Measurements from ENCODE around the gene EXOC2. TPM values are rescaled to one million over a fixed set of nuclear protein-coding genes. Genes with fewer than 3 reads are reported as not detected.

The EXOC2 gene
- total RNA-seq, result 24.0 and 26.8 TPM in 2 replicates

GRCh38 chr6:692858-693722 is at the start of gene EXOC2:
TSS of gene EXOC2 (minus strand) at chr6:693139. CDS start at chr6:637818, 55,321 bp downstream.

GRCh38 chr6:656460-657252 is 36.3 kb downstream of the EXOC2 start, which contains the start of gene HUS1B:
TSS of gene HUS1B (minus strand) at chr6:657100. CDS start at chr6:656944, 156 bp downstream.

Other genes starting within 250 kb of the EXOC2 start
- gene HUS1B, start 36.0 kb downstream of the EXOC2 start, total RNA-seq, result 0.34 and 0.55 TPM in 2 replicates